ENCODE data around the gene ACSF3. TPM values are rescaled to one million over a fixed set of nuclear protein-coding genes. Genes with fewer than 3 reads are reported as not detected.

ACSF3 gene
- total RNA-seq, 2 donors from 2014 or later, result 24.1 to 41.7 TPM

DNA sequence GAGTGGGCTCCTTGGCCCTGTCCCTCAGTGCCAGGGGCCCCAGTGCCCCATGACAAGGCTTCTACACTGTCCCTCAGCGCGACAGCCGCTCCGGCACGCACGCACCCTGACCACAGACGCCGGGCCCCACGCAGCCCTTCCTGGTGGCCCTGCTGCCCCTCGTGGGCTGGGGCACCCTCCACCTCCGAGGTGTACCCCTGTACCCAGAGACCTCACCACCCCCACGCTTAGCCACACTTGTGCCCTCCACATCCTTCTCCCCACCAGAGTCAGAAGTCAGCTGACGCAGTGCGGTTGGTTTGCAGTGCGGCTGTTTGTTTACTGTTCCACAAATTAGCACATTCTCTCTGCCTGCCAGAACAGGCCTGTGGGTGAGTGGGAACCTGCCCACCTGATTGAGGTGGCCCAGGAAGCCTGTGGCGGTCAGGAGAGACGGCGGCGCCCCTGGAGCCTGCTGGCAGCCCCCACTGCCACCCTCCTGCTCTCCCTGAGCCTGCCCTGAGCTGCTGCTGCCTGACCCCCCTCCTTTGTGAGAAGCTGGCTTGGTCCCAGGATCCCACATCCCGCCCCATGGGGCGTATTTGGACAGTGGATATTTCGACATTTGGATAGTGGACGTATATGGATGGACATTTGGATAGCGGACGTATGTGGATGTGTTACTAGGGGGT lies 39.9 kb downstream of the ACSF3 start:
- Histone ChIP-seq H3K9me3 (no peaks in the 10 kb centered on the region), H3K4me3 (no peak overlapping the region), H3K36me3 (peaks cover 21% of the 10 kb centered on the region), H3K27ac (no peak overlapping the region), H3K4me1 (ENCODE audit: control insufficient read depth in 1 of 2, low read depth in 2 of 2) (no peaks in the 10 kb centered on the region), H3K27me3 (replicated peaks; ENCODE audit: insufficient read depth) (no peaks in the 10 kb centered on the region)
- TF ChIP-seq, protein P1, sequence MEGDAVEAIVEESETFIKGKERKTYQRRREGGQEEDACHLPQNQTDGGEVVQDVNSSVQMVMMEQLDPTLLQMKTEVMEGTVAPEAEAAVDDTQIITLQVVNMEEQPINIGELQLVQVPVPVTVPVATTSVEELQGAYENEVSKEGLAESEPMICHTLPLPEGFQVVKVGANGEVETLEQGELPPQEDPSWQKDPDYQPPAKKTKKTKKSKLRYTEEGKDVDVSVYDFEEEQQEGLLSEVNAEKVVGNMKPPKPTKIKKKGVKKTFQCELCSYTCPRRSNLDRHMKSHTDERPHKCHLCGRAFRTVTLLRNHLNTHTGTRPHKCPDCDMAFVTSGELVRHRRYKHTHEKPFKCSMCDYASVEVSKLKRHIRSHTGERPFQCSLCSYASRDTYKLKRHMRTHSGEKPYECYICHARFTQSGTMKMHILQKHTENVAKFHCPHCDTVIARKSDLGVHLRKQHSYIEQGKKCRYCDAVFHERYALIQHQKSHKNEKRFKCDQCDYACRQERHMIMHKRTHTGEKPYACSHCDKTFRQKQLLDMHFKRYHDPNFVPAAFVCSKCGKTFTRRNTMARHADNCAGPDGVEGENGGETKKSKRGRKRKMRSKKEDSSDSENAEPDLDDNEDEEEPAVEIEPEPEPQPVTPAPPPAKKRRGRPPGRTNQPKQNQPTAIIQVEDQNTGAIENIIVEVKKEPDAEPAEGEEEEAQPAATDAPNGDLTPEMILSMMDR (IDR thresholded peaks at IDR 0.05), result no peak
- no peak for DNase-seq (ENCODE audit: low spot score)
- ATAC-seq (ENCODE audit: insufficient number of reproducible peaks, low FRiP score, low read depth), result no peak

- H3K27ac ChIP-seq, result no peak overlapping the region
- DNase-seq (ENCODE audit: low spot score), result no peak
- TF ChIP-seq, protein P1 (IDR thresholded peaks at IDR 0.05), result no peak
- no peak for ATAC-seq (ENCODE audit: insufficient number of reproducible peaks, low FRiP score, low read depth)
- no peak overlapping the region for H3K4me3 ChIP-seq
- H3K4me1 ChIP-seq (ENCODE audit: control insufficient read depth in 1 of 2, low read depth in 2 of 2), result no peaks in the 10 kb centered on the region
- no peaks in the 10 kb centered on the region for H3K27me3 ChIP-seq (replicated peaks; ENCODE audit: insufficient read depth)
- no peaks in the 10 kb centered on the region for H3K9me3 ChIP-seq
- peaks cover 21% of the 10 kb centered on the region for H3K36me3 ChIP-seq
Measured at GRCh38 chr16:89134269-89134668, 40.6 kb downstream of the ACSF3 start.

- DNase-seq (ENCODE audit: low spot score), result no peak
- no peak overlapping the region for H3K27ac ChIP-seq
- no peak for ATAC-seq (ENCODE audit: insufficient number of reproducible peaks, low FRiP score, low read depth)
- no peak overlapping the region for H3K4me3 ChIP-seq
- no peaks in the 10 kb centered on the region for H3K27me3 ChIP-seq (replicated peaks; ENCODE audit: insufficient read depth)
- no peaks in the 10 kb centered on the region for H3K4me1 ChIP-seq (ENCODE audit: control insufficient read depth in 1 of 2, low read depth in 2 of 2)
- TF ChIP-seq, protein P1 (IDR thresholded peaks at IDR 0.05), result no peak
- no peaks in the 10 kb centered on the region for H3K9me3 ChIP-seq
- H3K36me3 ChIP-seq, result peaks cover 21% of the 10 kb centered on the region
Measured at GRCh38 chr16:89135166-89135565, 41.5 kb downstream of the ACSF3 start.

DNA sequence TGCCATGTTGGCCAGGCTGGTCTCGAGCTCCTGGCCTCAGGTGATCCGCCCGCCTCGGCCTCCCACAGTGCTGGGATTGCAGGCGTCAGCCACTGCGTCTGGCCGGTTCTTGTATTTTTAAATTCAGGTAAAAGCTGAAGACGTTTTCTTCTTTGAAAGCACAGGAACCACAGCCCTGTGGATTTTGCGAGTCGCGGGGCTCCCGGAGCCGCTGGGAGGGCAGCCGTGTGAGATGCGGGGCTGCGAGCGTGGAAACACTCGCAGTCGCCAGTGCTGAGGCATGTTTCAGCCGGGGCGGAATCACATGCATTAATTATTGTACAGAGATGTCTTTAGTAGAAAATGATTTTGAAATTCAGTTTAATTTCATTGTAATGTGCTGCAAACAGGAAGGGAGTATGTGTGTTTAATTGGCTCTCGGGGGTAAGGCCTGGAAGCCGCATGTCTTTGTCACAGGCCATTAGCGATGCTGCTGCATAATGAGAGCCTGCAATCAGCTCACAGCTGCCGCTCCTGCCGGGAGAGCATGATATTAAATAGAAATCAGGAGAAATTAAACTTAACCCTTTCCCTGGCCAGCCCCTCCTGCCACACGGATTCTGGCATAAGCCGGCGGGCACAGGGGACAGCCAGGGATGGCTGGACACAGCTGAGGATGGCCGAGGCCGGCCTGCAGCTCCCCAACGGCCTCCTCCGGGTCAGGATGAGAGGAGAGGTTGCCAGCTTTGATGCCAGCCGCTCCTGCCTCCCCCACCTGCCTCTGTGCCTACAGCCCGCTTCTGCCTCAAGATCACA lies 42.5 kb downstream of the ACSF3 start:
- Histone ChIP-seq H3K4me1 (ENCODE audit: control insufficient read depth in 1 of 2, low read depth in 2 of 2) (no peaks in the 10 kb centered on the region), H3K27me3 (replicated peaks; ENCODE audit: insufficient read depth) (no peaks in the 10 kb centered on the region), H3K27ac (no peak overlapping the region), H3K9me3 (no peaks in the 10 kb centered on the region), H3K4me3 (no peak overlapping the region), H3K36me3 (peaks cover 21% of the 10 kb centered on the region)
- no peak for ATAC-seq (ENCODE audit: insufficient number of reproducible peaks, low FRiP score, low read depth)
- DNase-seq (ENCODE audit: low spot score), result no peak
- TF ChIP-seq, protein P1 (IDR thresholded peaks at IDR 0.05), result no peak

GRCh38 chr16:89136931-89137330 lies 43.3 kb downstream of the ACSF3 start:
- no peaks in the 10 kb centered on the region for H3K27me3 ChIP-seq (replicated peaks; ENCODE audit: insufficient read depth)
- no peak for DNase-seq (ENCODE audit: low spot score)
- no peak for ATAC-seq (ENCODE audit: insufficient number of reproducible peaks, low FRiP score, low read depth)
- H3K4me1 ChIP-seq (ENCODE audit: control insufficient read depth in 1 of 2, low read depth in 2 of 2), result no peaks in the 10 kb centered on the region
- TF ChIP-seq, protein P1 (IDR thresholded peaks at IDR 0.05), result no peak
- no peaks in the 10 kb centered on the region for H3K9me3 ChIP-seq
- peaks cover 19% of the 10 kb centered on the region for H3K36me3 ChIP-seq
- no peak overlapping the region for H3K4me3 ChIP-seq
- no peak overlapping the region for H3K27ac ChIP-seq

All from thoracic aorta (tissue), 2 donors.